ENCODE data around the gene CHST1. TPM values are rescaled to one million over a fixed set of nuclear protein-coding genes. Genes with fewer than 3 reads are reported as not detected.

The CHST1 gene
- total RNA-seq, 1 donor from 2014 or later = 59.2 TPM

DNA sequence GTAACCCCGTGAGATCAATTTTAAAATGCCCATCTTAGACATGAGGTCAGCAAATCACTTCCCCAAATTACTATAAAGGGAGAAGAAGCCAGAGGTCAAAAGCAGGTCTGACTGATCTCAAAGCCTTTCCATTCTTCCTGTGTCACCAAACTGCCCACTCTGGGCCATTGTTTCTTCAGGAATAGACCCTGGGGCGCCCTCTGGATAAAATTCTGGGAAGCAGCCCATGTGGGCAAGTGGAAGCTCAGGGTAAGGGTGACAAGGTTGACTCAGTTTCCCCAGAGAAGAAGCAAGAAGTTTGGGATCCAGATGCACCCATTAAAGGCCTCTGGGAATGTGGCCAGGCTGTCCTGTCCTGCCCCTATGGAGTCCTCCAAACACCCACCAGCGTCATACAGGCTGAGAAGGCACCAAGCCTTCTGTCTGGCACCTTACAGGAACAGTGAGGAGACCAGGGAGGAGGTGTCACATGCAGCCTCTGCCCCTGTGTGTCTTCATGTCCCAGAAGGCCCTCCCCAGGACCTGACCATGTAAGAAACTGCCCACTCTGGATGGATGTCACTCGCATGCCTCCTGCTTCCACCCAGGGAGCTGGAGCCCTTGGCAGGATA is 50.1 kb downstream of the CHST1 start:
- Mint-ChIP-seq H3K4me1 (ENCODE audit: low read depth, unreplicated experiment) (peaks cover 6% of the 10 kb centered on the region), H3K4me3 (ENCODE audit: unreplicated experiment) (no peak overlapping the region), H3K27me3 (ENCODE audit: unreplicated experiment) (peaks cover 4% of the 10 kb centered on the region), H3K36me3 (ENCODE audit: unreplicated experiment) (no peaks in the 10 kb centered on the region), H3K27ac (ENCODE audit: unreplicated experiment) (no peak overlapping the region), H3K9me3 (ENCODE audit: unreplicated experiment) (peaks cover 3% of the 10 kb centered on the region)
- TF ChIP-seq, protein P1, sequence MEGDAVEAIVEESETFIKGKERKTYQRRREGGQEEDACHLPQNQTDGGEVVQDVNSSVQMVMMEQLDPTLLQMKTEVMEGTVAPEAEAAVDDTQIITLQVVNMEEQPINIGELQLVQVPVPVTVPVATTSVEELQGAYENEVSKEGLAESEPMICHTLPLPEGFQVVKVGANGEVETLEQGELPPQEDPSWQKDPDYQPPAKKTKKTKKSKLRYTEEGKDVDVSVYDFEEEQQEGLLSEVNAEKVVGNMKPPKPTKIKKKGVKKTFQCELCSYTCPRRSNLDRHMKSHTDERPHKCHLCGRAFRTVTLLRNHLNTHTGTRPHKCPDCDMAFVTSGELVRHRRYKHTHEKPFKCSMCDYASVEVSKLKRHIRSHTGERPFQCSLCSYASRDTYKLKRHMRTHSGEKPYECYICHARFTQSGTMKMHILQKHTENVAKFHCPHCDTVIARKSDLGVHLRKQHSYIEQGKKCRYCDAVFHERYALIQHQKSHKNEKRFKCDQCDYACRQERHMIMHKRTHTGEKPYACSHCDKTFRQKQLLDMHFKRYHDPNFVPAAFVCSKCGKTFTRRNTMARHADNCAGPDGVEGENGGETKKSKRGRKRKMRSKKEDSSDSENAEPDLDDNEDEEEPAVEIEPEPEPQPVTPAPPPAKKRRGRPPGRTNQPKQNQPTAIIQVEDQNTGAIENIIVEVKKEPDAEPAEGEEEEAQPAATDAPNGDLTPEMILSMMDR (IDR thresholded peaks at IDR 0.05; ENCODE audit: partially characterized antibody, unreplicated experiment) = no peak
- no peak for DNase-seq

DNA sequence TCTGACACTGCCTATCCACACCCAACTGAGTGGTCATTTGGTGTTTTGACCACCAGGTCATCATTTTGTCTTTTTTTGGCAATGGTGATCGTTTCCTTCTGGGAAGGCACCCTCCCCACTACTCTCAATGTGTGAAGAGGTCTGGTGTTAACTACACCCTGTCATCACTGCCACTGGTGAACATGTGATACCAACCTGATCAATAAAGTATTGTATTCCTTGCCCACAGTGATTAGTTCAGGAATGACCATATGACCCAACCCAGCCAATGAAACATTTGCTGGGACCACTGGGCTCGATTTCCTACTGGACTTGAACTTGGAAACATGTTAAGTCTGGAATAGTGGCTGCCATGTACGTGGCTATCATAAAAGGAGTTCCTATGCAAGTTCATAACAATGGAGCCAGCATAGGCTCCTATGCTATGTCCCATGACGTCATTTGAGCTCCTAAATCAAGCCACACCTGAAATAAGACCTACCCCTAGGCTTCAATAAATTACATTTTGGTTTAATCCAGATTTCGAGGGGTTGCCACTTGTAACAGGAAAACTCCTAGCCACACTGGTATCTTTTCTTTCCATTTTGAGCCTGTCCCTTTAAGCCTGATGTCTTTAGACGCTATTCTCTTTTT is 51.1 kb downstream of the CHST1 start:
- DNase-seq = no peak
- TF ChIP-seq, protein P1 (IDR thresholded peaks at IDR 0.05; ENCODE audit: partially characterized antibody, unreplicated experiment) = peak; percentile 16
- Mint-ChIP-seq H3K4me1 (ENCODE audit: low read depth, unreplicated experiment) (peaks cover 6% of the 10 kb centered on the region), H3K27me3 (ENCODE audit: unreplicated experiment) (peaks cover 3% of the 10 kb centered on the region), H3K9me3 (ENCODE audit: unreplicated experiment) (peaks cover 6% of the 10 kb centered on the region), H3K36me3 (ENCODE audit: unreplicated experiment) (peaks cover 4% of the 10 kb centered on the region), H3K27ac (ENCODE audit: unreplicated experiment) (no peak overlapping the region), H3K4me3 (ENCODE audit: unreplicated experiment) (no peak overlapping the region)

DNA sequence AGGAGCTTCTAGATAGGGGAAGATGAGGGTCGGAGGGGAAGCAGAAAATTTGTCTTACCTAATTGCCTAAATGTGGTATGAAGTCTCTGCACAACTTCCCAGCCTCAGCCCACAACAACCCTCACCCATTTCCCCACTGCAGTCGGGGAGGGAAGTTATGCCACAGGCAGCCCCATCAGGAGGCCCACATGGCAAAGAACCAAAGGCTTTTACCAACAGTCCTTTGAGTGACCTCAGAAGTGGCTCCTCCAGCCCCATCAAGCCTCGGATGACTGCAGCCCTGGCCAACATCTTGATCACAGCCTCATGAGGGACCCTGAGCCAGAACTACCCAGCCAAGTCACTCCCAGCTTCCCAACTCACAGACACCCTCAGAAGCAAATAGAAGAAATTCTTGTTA is 54.8 kb downstream of the CHST1 start:
- TF ChIP-seq, protein P1 (IDR thresholded peaks at IDR 0.05; ENCODE audit: partially characterized antibody, unreplicated experiment) = no peak
- Mint-ChIP-seq H3K27me3 (ENCODE audit: unreplicated experiment) (peaks cover 5% of the 10 kb centered on the region), H3K4me3 (ENCODE audit: unreplicated experiment) (no peak overlapping the region), H3K4me1 (ENCODE audit: low read depth, unreplicated experiment) (peaks cover 17% of the 10 kb centered on the region), H3K36me3 (ENCODE audit: unreplicated experiment) (peaks cover 6% of the 10 kb centered on the region), H3K9me3 (ENCODE audit: unreplicated experiment) (peaks cover 14% of the 10 kb centered on the region), H3K27ac (ENCODE audit: unreplicated experiment) (no peak overlapping the region)
- DNase-seq = no peak

DNA sequence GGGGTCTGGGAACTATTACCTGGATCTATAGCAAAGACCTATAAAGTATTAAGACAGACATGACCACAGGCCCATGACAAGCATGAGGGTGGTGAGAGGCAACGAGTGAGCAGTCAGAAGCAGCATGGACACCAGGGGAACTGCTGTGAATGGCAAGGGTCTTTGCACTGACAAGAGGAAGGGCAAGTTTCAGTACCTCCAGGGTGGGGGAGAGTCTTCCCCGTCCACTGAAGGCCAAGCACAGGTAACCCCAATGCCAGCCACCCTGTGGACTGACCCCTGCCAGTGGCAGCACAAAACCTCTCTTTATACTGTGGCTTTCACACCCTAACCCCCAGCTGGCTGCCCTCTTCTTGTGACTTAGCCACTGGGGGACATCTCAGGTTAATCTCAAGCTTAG is 55.5 kb downstream of the CHST1 start:
- DNase-seq = no peak
- peaks cover 8% of the 10 kb centered on the region for H3K27me3 Mint-ChIP-seq (ENCODE audit: unreplicated experiment)
- no peak overlapping the region for H3K4me3 Mint-ChIP-seq (ENCODE audit: unreplicated experiment)

DNA sequence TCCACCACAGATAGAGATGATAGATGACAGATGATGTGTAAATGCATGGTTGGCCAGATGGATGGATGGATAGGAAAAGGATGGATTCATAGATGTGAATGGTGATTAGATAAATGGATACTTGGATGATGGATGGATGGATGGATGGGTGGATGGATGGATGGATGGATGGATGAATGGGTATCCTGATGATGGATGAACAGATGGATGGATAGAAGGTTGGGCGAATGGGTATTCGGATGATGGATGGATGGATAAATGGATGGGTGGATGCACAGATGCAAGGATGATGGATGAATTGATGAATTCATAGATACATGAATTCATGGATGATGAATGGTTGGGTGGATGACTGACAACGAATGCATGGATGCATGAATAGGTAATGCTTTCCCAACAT is 56.1 kb downstream of the CHST1 start:
- H3K4me3 Mint-ChIP-seq (ENCODE audit: unreplicated experiment) = no peak overlapping the region

More for the DNA sequence above, 55.5 kb downstream of the CHST1 start:
- TF ChIP-seq, protein P1 (IDR thresholded peaks at IDR 0.05; ENCODE audit: partially characterized antibody, unreplicated experiment) = no peak
- Mint-ChIP-seq H3K36me3 (ENCODE audit: unreplicated experiment) (peaks cover 6% of the 10 kb centered on the region), H3K4me1 (ENCODE audit: low read depth, unreplicated experiment) (peaks cover 24% of the 10 kb centered on the region), H3K27ac (ENCODE audit: unreplicated experiment) (no peak overlapping the region), H3K9me3 (ENCODE audit: unreplicated experiment) (peaks cover 14% of the 10 kb centered on the region)

More for the DNA sequence above, 56.1 kb downstream of the CHST1 start:
- peaks cover 24% of the 10 kb centered on the region for H3K4me1 Mint-ChIP-seq (ENCODE audit: low read depth, unreplicated experiment)
- TF ChIP-seq, protein P1 (IDR thresholded peaks at IDR 0.05; ENCODE audit: partially characterized antibody, unreplicated experiment) = no peak
- H3K27ac Mint-ChIP-seq (ENCODE audit: unreplicated experiment) = no peak overlapping the region
- DNase-seq = no peak
- H3K27me3 Mint-ChIP-seq (ENCODE audit: unreplicated experiment) = peaks cover 8% of the 10 kb centered on the region
- peaks cover 14% of the 10 kb centered on the region for H3K9me3 Mint-ChIP-seq (ENCODE audit: unreplicated experiment)
- H3K36me3 Mint-ChIP-seq (ENCODE audit: unreplicated experiment) = peaks cover 6% of the 10 kb centered on the region
